Lower leg skin (tissue), 3 donors: Measurements from ENCODE around the gene LIMK2.

Source experiments
- CTCF ChIP-seq, 3 donors: fragments of 450-650 bp; IDR thresholded peaks; one replicate each; pipeline ENCODE4 v1.5.1; 2016; ENCODE audit warnings: antibody characterized with exemption in 3 of 3, mild to moderate bottlenecking in 3 of 3, moderate library complexity in 2 of 3
- POLR2A ChIP-seq, 2 donors: fragments of 450-650 bp; IDR thresholded peaks; one replicate each; pipeline ENCODE4 v1.6.1; 2016 to 2017; ENCODE audit warnings: antibody characterized with exemption in 2 of 2, mild to moderate bottlenecking in 1 of 2, moderate library complexity in 1 of 2

- TF ChIP-seq POLR2A (IDR thresholded peaks at IDR 0.05) (no peak), CTCF (IDR thresholded peaks at IDR 0.05) (no peak)
These were observed 48.4 kb downstream of the LIMK2 start for GRCh38 chr22:31260474-31260856.
